Pancreas (tissue), 10 donors: ENCODE results near the gene ACAP3. TPM values are rescaled to one million over a fixed set of nuclear protein-coding genes. Genes with fewer than 3 reads are reported as not detected.

Experiments used
- ATAC-seq, 4 donors: fragments of 200-7000 bp; cut with Tn5 transposase; one replicate each; pipeline versions ENCODE4 v1.8.0 to v1.9.1; 2020; ENCODE audit warnings: mild to moderate bottlenecking in 4 of 4, moderate library complexity in 4 of 4
- DNase-seq, 6 donors: peaks; one replicate each; pipeline ENCODE4 v3.0.0-alpha.2; 2020
- FAIRE-seq: peaks from 2 replicates; lab custom pipeline; 2012; peaks lifted over from hg19 to GRCh38; lab: Jason Lieb, UNC
- H3K27ac ChIP-seq, 4 donors: fragments of 200-600 bp; sonication (generic); 1 replicate in 3 of 4; 2 replicates in 1 of 4; pipeline versions ENCODE4 v1.5.0 to v1.8.0; 2020
- H3K27me3 ChIP-seq, 4 donors: fragments of 200-600 bp; one replicate each; pipeline ENCODE4 v1.8.0; 2021
- H3K36me3 ChIP-seq, 3 donors: fragments of 200-600 bp; sonication (generic) in 1 of 3; one replicate each; pipeline versions ENCODE4 v1.5.0 to v1.8.0; 2020 to 2021
- H3K4me1 ChIP-seq, 3 donors: fragments of 200-600 bp; one replicate each; pipeline ENCODE4 v1.8.0; 2021
- H3K4me3 ChIP-seq, 4 donors: fragments of 200-600 bp; sonication (generic) in 2 of 4; one replicate each; pipeline versions ENCODE4 v1.5.0 to v1.8.0; 2020 to 2021
- H3K9me3 ChIP-seq, 4 donors: fragments of 200-600 bp; one replicate each; pipeline ENCODE4 v1.8.0; 2021
- CTCF ChIP-seq, 4 donors: fragments of 200-600 bp; sonication (generic) in 3 of 4; IDR thresholded peaks; one replicate each; pipeline versions ENCODE4 v1.5.0 to v1.8.0; 2021; ENCODE audit warnings: antibody characterized with exemption in 4 of 4
- WGBS, 2 donors: extraction: QIAGEN DNeasy Blood & Tissue Kit; methylation state at CpG; one replicate each; pipeline ENCODE4 v1.1.7; 2013; 5-methylcytosine and 5-hydroxymethylcytosine counted together
- intact Hi-C, 3 donors: fragments of 100-400 bp; cut with DNase I; formaldehyde crosslinking; loops; one replicate each; pipeline versions ENCODE4 v1.11.1 to v1.14.2; 2022
- polyA plus RNA-seq, 2 donors: library from polyadenylated mRNA; stranded (reverse); fragments of 200-250 nt; gene quantifications; one replicate each; pipeline ENCODE4 v1.2.3, GENCODE V29; 2013
- total RNA-seq, 6 donors: library from RNA; stranded (reverse); fragmentation: NEBNext Ultra II Directional in 4 of 6; extraction: Animal tissue kit (Norgen Biotek cat#: 25700) in 4 of 6; gene quantifications; one replicate each; pipeline versions ENCODE4 v1.2.1 to v1.2.4, GENCODE V29; 2021 to 2023
- donor health status: healthy with polysubstance abuse.
- donor health status: DM: no; HTN: no; CAD: no; lungs with moderate emphysema.
- donor health status: DM: no; HTN: no; CAD: no.
- donor health status: control.
- donor health status: control.
- donor health status: Bipolar disorder and iron deficiency.
- donor health status: DM: yes; HTN: yes; CAD: no.
- donor health status: DM: no; HTN: no; CAD: no.
- donor health status: DM: no; HTN: no; CAD: no.
- donor health status: DM: yes; HTN: yes; CAD: no.

ACAP3 gene
- total and polyA plus RNA-seq, 8 donors: 15.2 to 133 (median 21.4) TPM

- H3K36me3 ChIP-seq: no peaks in the 10 kb centered on the region
- peak overlapping the region in 1 of 4 donors; percentile 5 for H3K4me3 ChIP-seq
- ATAC-seq (no peak), DNase-seq (no peak), FAIRE-seq (no peak)
- H3K27me3 ChIP-seq: no peaks in the 10 kb centered on the region
- TF ChIP-seq CTCF (IDR thresholded peaks at IDR 0.05): no peak
- no peak overlapping the region for H3K27ac ChIP-seq
- no peaks in the 10 kb centered on the region for H3K9me3 ChIP-seq
- intact Hi-C loops: no loop called here
- 73% methylated on average over 10 of the region's 10 CpGs for WGBS, 2 donors
- H3K4me1 ChIP-seq: peaks cover 13 to 27% (median 19%) of the 10 kb centered on the region in 3 donors
These were observed 15.2 kb upstream of the ACAP3 start for GRCh38 chr1:1322952-1323351.

GRCh38 chr1:1322418-1322817 is 14.7 kb upstream of the ACAP3 start:
- DNase-seq (no peak), ATAC-seq (no peak), FAIRE-seq (no peak)
- TF ChIP-seq CTCF (IDR thresholded peaks at IDR 0.05): no peak
- Histone ChIP-seq H3K27ac (no peak overlapping the region), H3K4me1 (peaks cover 17 to 30% (median 19%) of the 10 kb centered on the region in 3 donors), H3K27me3 (no peaks in the 10 kb centered on the region), H3K36me3 (peaks cover 0 to 3% (median 0%) of the 10 kb centered on the region in 3 donors), H3K4me3 (no peak overlapping the region), H3K9me3 (no peaks in the 10 kb centered on the region)
- intact Hi-C loops: no loop called here
- WGBS, 2 donors: 64 to 66% methylated on average over 10 of the region's 14 CpGs

GRCh38 chr1:1321477-1321876 is 13.7 kb upstream of the ACAP3 start:
- WGBS, 2 donors: 88 to 91% methylated on average over 8 of the region's 8 CpGs
- FAIRE-seq (no peak), DNase-seq (no peak), ATAC-seq (no peak)
- H3K4me3 ChIP-seq: no peak overlapping the region
- intact Hi-C loops: no loop called here
- H3K36me3 ChIP-seq: peaks cover 0 to 3% (median 0%) of the 10 kb centered on the region in 3 donors
- peaks cover 17 to 30% (median 17%) of the 10 kb centered on the region in 3 donors for H3K4me1 ChIP-seq
- H3K27ac ChIP-seq: no peak overlapping the region
- no peak for TF ChIP-seq CTCF (IDR thresholded peaks at IDR 0.05)
- no peaks in the 10 kb centered on the region for H3K27me3 ChIP-seq
- no peaks in the 10 kb centered on the region for H3K9me3 ChIP-seq

GRCh38 chr1:1320666-1321448 is 13.1 kb upstream of the ACAP3 start:
- peaks cover 11 to 25% (median 15%) of the 10 kb centered on the region in 3 donors for H3K4me1 ChIP-seq

More at GRCh38 chr1:1320666-1321448, 13.1 kb upstream of the ACAP3 start:
- Histone ChIP-seq H3K27ac (no peak overlapping the region), H3K36me3 (peaks cover 0 to 3% (median 0%) of the 10 kb centered on the region in 3 donors), H3K4me3 (no peak overlapping the region), H3K9me3 (no peaks in the 10 kb centered on the region), H3K27me3 (no peaks in the 10 kb centered on the region)
- DNase-seq (no peak), ATAC-seq (no peak), FAIRE-seq (no peak)
- 78 to 82% methylated on average over 21 to 23 of the region's 23 CpGs for WGBS, 2 donors
- intact Hi-C loops: no loop called here
- no peak for TF ChIP-seq CTCF (IDR thresholded peaks at IDR 0.05)
